NCI-H2107 treated with DMSO at 0.1 percent for 48 hours (cell line): ENCODE measurements around the gene ITIH4.
A peak's percentile ranks its signal among the peaks of the same experiment; 100 is the strongest.

Experiments
- DNase-seq: peaks from one replicate; lab custom pipeline; 2025; ENCODE audit not compliant: unreplicated experiment; lab: John Stamatoyannopoulos, UW

ITIH4 gene

GRCh38 chr3:52834871-52835501, 4.5 kb upstream of the ITIH4 start, which contains the start of gene MUSTN1:
TSS of gene MUSTN1 (minus strand) at chr3:52835019. CDS start at chr3:52834948, 71 bp downstream.
- DNase-seq = no peak

GRCh38 chr3:52833202-52833601, 2.7 kb upstream of the ITIH4 start:
- DNase-seq = no peak

- no peak for DNase-seq
Measured at GRCh38 chr3:52831500-52832301, 1.2 kb upstream of the ITIH4 start.

DNA sequence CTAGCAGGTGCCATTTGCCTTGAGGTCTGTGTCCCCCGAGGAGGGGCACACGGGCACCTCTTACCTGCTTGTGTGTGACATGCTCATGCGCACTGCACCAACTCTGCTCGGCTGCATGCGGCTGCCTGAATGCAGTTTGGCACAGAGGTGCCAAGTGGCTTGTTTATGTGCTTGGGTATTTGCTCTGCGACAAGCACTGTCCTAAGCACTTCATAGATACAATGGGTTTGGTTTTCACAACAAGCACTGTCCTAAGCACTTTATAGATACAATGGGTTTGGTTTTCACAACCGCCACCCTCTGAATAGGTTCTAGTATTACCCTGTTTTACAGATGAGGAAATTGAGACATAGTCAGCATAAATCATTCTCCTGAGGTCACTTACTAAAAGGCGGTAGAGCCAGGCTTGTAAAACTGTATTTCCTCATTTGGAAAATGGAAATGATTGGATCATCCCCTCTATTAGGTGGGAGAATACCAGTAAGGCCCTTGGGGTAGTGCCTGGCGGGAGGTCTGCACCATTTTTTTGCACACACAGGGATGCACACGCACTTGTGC, 487 bp downstream of the ITIH4 start:
- DNase-seq = peak; percentile 44

- no peak for DNase-seq
Measured at GRCh38 chr3:52829482-52829881, 990 bp downstream of the ITIH4 start.

DNA sequence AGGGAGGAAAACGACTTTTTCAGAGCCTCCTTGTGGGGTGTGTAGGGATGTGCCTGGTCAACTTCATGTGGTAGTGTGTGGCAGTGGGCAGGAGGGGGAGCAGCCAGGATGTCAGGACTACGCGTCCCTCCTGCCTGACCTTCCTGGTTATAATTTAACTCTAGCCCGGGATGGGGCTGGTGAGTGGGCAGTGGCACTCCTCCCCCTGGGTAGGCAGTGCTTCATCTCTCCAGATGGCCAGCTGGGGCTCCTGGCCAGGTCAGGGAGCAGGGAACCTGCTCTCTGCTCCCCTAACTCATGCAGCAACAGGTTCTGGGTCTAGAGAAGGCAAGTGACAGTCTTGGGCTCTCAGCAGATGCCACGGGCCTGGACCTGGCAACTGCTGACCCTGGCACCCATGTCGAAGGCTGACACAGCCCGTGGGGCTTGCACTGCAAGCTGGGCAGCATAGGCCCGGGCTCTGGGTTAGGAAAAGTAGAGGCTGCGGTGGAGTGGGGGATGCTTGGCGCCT, 2.6 kb downstream of the ITIH4 start:
- DNase-seq = no peak

- DNase-seq = no peak
Measured at GRCh38 chr3:52827441-52827840, 3.0 kb downstream of the ITIH4 start.

DNA sequence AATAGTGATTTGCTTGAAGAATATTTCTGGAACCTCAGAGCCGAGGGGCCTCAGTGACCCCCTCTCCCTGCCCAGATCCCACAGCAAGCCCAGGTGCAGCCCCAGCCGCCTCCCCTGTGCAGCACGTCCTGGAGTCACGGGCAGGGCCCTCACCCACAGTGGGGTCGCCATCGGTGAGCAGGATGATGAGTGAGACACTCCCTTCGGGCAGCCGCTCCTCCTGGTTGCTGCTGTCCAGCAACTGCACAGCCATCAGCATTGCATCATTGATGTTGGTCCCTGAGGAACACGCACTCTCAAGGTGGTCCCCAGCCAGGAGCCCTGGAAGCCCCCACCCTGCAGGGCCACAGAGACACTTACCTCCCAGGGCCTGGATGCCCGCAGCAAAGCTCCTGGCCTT, 6.4 kb downstream of the ITIH4 start:
- DNase-seq = no peak

DNA sequence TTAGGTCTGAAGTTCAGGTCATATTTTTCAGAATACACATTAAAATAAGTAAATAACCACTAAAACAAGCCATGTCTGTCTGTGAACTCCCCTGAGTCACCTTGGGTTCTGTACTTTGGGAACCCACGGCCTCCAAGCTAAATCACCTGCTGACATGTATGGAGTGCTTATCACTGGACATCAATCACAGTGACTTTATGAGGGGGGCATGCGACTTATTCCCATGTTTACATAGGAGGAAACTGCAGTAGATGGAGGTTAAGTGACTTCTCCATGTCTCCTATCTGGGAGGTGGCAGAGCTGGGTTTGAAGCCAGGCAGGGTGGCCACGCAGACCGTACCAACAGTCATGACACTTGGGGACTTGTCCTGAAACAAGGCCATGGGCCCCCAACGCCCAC, 8.1 kb downstream of the ITIH4 start:
- DNase-seq = no peak

DNA sequence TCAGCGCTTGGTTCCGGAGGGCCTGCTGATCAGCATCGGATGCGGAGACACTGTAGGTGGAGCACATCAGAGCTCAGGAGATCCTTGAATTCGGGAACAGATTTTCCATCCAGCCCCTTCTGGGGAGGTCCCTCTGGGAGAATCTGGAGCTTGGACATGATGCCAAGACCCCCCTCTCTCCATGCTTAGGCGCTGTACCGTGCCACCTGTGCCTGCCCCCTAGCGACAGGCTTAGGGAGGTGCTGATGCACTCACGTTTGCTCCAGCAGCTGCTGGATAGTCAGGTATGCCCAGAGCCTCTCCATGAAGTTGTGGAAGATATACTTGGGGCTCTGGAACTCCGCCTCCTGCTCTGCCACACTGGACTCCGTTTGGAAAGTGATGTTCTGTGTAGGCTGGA, 9.7 kb downstream of the ITIH4 start:
- DNase-seq = no peak

DNA sequence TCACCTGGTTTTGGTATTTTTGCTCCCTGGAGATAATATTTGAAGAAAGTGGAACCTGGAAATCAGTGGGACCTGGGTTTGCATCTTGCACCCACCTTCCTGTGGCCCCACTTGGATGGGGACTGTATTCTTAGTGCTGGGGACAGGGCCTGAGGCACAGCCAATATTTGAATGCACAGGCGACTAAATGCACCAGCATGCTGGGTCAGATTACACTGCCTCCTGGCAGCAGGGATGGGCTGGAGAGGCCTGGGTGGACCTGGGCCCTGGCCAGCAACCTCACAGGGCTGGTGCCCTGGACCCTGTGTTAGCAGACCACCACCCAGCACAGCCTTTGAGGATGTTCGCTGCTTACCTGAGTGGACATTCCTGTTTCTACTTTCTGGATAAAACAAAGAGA, 10.5 kb downstream of the ITIH4 start:
- DNase-seq = no peak

- no peak for DNase-seq
Measured at GRCh38 chr3:52817860-52818259, 12.6 kb downstream of the ITIH4 start.

GRCh38 chr3:52817221-52817620, 13.3 kb downstream of the ITIH4 start:
- no peak for DNase-seq

- no peak for DNase-seq
Measured at GRCh38 chr3:52816654-52817053, 13.8 kb downstream of the ITIH4 start.

GRCh38 chr3:52816199-52816598, 14.3 kb downstream of the ITIH4 start:
- DNase-seq = no peak

GRCh38 chr3:52813810-52814209, 16.7 kb downstream of the ITIH4 start:
- no peak for DNase-seq

GRCh38 chr3:52811452-52812011, 18.9 kb downstream of the ITIH4 start:
- no peak for DNase-seq

DNA sequence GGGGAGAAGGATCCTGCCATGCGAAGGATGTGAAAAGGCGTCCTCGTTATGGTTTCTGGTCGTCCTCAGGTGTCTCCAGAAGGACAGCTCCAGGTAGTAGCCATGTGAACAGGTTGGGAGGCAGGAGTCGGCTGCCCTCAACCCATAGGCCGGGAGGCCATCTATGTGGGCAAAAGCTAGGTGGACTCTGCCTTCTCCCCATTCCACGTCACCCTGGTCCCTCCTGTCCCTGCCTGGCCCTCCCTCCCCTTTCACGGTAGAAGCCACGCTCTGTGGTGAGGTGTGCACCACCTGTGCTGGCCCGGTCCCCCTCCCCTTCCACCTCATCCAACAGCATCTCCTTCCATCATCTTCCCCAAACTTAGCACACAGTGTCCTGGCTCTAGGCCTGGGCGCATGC, 19.5 kb downstream of the ITIH4 start:
- no peak for DNase-seq

- no peak for DNase-seq
Measured at GRCh38 chr3:52809662-52810377, 20.7 kb downstream of the ITIH4 start.

- DNase-seq = no peak
Measured at GRCh38 chr3:52809149-52809548, 21.3 kb downstream of the ITIH4 start.
